GM19043 (cell line): ENCODE results near the gene GPR52.

Source experiments
- ATAC-seq: cut with Tn5 transposase; IDR thresholded peaks from one replicate; pipeline ENCODE4 v1.9.1; 2021; ENCODE audit warnings: low read depth; ENCODE audit not compliant: unreplicated experiment

Gene GPR52

GRCh38 chr1:174465855-174466254 is 18.1 kb downstream of the GPR52 start:
- ATAC-seq, result no peak

- ATAC-seq, result no peak
Measured at GRCh38 chr1:174466607-174467006, 18.8 kb downstream of the GPR52 start.

GRCh38 chr1:174469052-174469451 is 21.3 kb downstream of the GPR52 start:
- ATAC-seq, result no peak

GRCh38 chr1:174469687-174470086 is 21.9 kb downstream of the GPR52 start:
- no peak for ATAC-seq

GRCh38 chr1:174479281-174479680 is 31.5 kb downstream of the GPR52 start:
- no peak for ATAC-seq

GRCh38 chr1:174480324-174480723 is 32.6 kb downstream of the GPR52 start:
- ATAC-seq, result no peak

- no peak for ATAC-seq
Measured at GRCh38 chr1:174491606-174492005, 43.8 kb downstream of the GPR52 start.

- no peak for ATAC-seq
Measured at GRCh38 chr1:174497478-174497877, 49.7 kb downstream of the GPR52 start.
